Endodermal cell (in vitro differentiated cells): Measurements from ENCODE around the gene CRIP1. TPM values are rescaled to one million over a fixed set of nuclear protein-coding genes. Genes with fewer than 3 reads are reported as not detected.
A peak's percentile ranks its signal among the peaks of the same experiment; 100 is the strongest.

ENCODE experiments used
- DNase-seq: peaks from one replicate; pipeline ENCODE4 v3.0.0-alpha.2; 2017
- H3K27ac ChIP-seq: 2 replicates; pipeline ENCODE4 v1.5.1; 2013; ENCODE audit warnings: mild to moderate bottlenecking, low read depth, low read length, moderate library complexity
- H3K27me3 ChIP-seq: 2 replicates; pipeline ENCODE4 v1.6.1; 2013; ENCODE audit warnings: mild to moderate bottlenecking, low read length, moderate library complexity; ENCODE audit not compliant: insufficient read depth, control insufficient read depth, poor library complexity, severe bottlenecking
- H3K36me3 ChIP-seq: 2 replicates; pipeline ENCODE4 v1.7.0; 2013; ENCODE audit warnings: mild to moderate bottlenecking, low read length, moderate library complexity; ENCODE audit not compliant: control insufficient read depth, insufficient read depth
- H3K4me1 ChIP-seq: one replicate; pipeline ENCODE4 v1.7.0; 2013; ENCODE audit warnings: low read length; ENCODE audit not compliant: control insufficient read depth, insufficient read depth
- H3K4me3 ChIP-seq: 2 replicates; pipeline ENCODE4 v1.5.1; 2013; ENCODE audit warnings: mild to moderate bottlenecking, low read length, moderate library complexity
- H3K9ac ChIP-seq: 2 replicates; pipeline ENCODE4 v1.6.1; 2013; ENCODE audit warnings: mild to moderate bottlenecking, low read length, moderate library complexity; ENCODE audit not compliant: poor library complexity, severe bottlenecking; ENCODE audit errors: extremely low read depth
- H3K9me3 ChIP-seq: 2 replicates; pipeline ENCODE4 v1.6.1; 2013; ENCODE audit warnings: mild to moderate bottlenecking, low read length, moderate library complexity; ENCODE audit not compliant: control insufficient read depth
- H3K27ac Mint-ChIP-seq: 2 replicates; pipeline ENCODE4 v1.8.0; 2020; ENCODE audit warnings: mixed read lengths
- H3K27me3 Mint-ChIP-seq: 2 replicates; pipeline ENCODE4 v1.8.0; 2021; ENCODE audit warnings: mild to moderate bottlenecking, mixed read lengths; ENCODE audit not compliant: insufficient read depth
- H3K36me3 Mint-ChIP-seq: 2 replicates; pipeline ENCODE4 v1.8.0; 2020; ENCODE audit warnings: low read depth, mixed read lengths
- H3K4me1 Mint-ChIP-seq: 2 replicates; pipeline ENCODE4 v1.8.0; 2020; ENCODE audit warnings: mixed read lengths
- H3K4me3 Mint-ChIP-seq: 2 replicates; pipeline ENCODE4 v1.8.0; 2020; ENCODE audit warnings: mild to moderate bottlenecking, moderate library complexity, mixed read lengths
- H3K9me3 Mint-ChIP-seq: 2 replicates; pipeline ENCODE4 v1.8.0; 2020; ENCODE audit warnings: mild to moderate bottlenecking, mixed read lengths
- WGBS, 2 experiments: methylation state at CpG; one replicate each; pipeline versions ENCODE4 v1.1.5 to v1.1.7; 2013; ENCODE audit warnings: missing lambda C conversion rate in 2 of 2, mixed read lengths in 1 of 2; ENCODE audit not compliant: insufficient coverage in 1 of 2, insufficient read length in 1 of 2; 5-methylcytosine and 5-hydroxymethylcytosine counted together
- total RNA-seq, 2 donors: library from RNA; stranded (reverse); fragmentation: NEBNext Ultra II Directional in 1 of 2; extraction: Animal tissue kit (Norgen Biotek cat#: 25700) in 1 of 2; gene quantifications; 2 replicates in 1 of 2; 3 replicates in 1 of 2; pipeline ENCODE4 v1.2.1, GENCODE V29; 2021
- TF ChIP-seq, protein P1 (sequence below): fragments of 200-600 bp; sonication (generic); conservative IDR thresholded peaks from 2 replicates; pipeline ENCODE4 v1.5.0; 2021; ENCODE audit warnings: antibody characterized with exemption, mild to moderate bottlenecking

The CRIP1 gene
- total RNA-seq, 2 donors from 2014 or later = 7.0 to 47.1 TPM

DNA sequence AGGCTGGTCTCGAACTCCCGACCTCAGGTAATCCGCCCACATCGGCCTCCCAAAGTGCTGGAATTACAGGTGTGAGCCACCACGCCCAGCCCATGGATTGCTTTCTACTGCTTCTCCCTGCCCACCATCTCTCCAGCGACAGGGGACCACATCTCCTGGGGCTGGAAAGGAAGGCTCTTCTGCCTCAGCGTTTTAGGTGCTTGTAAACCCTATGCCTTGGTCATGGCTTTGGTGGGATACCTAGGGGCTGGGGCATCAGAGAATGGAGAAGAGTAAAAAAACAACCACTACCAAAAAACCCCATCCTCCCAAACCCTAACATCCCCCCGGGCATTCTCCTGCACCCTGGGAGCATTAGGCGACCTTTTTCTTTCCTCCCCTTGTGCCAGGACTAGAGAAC lies 38.6 kb downstream of the CRIP1 start:
- Mint-ChIP-seq H3K4me3 (peak overlapping the region; percentile 42), H3K27ac (no peak overlapping the region), H3K9me3 (peaks cover 1% of the 10 kb centered on the region), H3K36me3 (no peaks in the 10 kb centered on the region), H3K27me3 (peaks cover 57% of the 10 kb centered on the region), H3K4me1 (no peaks in the 10 kb centered on the region)
- Histone ChIP-seq H3K27me3 (peaks cover 51% of the 10 kb centered on the region), H3K36me3 (no peaks in the 10 kb centered on the region), H3K4me3 (no peak overlapping the region), H3K27ac (no peak overlapping the region), H3K9ac (no peak overlapping the region), H3K9me3 (no peaks in the 10 kb centered on the region), H3K4me1 (no peaks in the 10 kb centered on the region)
- DNase-seq = no peak
- TF ChIP-seq, protein P1, sequence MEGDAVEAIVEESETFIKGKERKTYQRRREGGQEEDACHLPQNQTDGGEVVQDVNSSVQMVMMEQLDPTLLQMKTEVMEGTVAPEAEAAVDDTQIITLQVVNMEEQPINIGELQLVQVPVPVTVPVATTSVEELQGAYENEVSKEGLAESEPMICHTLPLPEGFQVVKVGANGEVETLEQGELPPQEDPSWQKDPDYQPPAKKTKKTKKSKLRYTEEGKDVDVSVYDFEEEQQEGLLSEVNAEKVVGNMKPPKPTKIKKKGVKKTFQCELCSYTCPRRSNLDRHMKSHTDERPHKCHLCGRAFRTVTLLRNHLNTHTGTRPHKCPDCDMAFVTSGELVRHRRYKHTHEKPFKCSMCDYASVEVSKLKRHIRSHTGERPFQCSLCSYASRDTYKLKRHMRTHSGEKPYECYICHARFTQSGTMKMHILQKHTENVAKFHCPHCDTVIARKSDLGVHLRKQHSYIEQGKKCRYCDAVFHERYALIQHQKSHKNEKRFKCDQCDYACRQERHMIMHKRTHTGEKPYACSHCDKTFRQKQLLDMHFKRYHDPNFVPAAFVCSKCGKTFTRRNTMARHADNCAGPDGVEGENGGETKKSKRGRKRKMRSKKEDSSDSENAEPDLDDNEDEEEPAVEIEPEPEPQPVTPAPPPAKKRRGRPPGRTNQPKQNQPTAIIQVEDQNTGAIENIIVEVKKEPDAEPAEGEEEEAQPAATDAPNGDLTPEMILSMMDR = no peak
- 63 to 84% methylated on average over 5 to 8 of the region's 9 CpGs for WGBS, 2 experiments

DNA sequence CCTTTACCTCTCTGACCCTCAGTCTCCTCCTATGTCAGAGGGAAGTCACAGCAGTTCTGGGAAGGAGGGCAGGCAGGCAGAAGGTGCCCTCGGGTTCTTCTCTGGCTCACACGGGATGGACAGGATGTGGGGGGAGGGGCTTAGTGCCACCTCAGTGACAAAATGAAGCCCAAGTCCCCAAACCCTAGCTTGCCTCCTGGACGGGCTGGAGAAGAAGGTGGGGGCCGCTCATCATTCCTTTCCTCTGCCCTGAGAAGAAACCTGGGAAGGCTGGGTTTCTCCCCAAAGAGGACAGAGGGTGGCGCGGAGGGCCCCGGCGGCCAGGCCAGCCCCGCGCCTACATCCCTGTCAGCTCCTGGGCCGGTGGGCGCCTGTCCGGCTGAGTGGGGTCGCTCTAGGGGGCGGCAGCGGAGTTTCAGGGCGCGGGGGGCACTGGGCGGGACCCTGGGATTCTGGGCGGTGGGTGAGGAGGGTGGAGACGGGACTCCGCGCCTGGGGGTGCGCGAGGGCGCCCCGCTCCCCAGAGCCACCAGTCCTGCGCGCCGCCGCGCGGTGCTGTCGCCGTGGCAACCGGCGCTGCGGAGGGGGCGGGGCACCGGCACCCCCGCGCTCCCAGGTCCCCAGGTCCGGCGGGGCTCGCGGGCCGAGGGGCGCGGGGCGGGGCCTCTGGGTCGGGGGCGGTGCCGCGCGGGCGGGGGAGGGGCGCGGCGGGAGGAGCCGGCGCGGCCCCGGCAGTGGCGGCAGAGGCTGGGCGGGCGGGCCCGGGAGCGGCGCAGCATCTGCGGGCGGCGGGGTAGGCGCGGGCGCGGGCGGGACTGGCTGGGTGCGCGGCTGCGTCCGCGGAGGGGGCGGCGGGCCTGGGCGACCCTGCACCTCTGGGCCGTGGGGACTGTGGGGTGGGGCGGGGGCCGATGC lies 39.4 kb downstream of the CRIP1 start, which contains the start of gene TMEM121:
TMEM121 (plus strand) TSS at position 723 of the 915 bp plus-strand sequence. CDS start 2,252 bp downstream, outside the sequence.
- peaks cover 57% of the 10 kb centered on the region for H3K27me3 Mint-ChIP-seq
- no peak within 1 kb of the TSS for H3K4me3 ChIP-seq
- H3K9me3 Mint-ChIP-seq = no peaks in the 10 kb centered on the region
- no peaks in the 10 kb centered on the region for H3K4me1 Mint-ChIP-seq
- TF ChIP-seq, protein P1 = no peak
- H3K4me1 ChIP-seq = no peaks in the 10 kb centered on the region
- H3K36me3 ChIP-seq = no peaks in the 10 kb centered on the region
- H3K4me3 Mint-ChIP-seq = peak within 1 kb of the TSS; percentile 42
- H3K27me3 ChIP-seq = peaks cover 50% of the 10 kb centered on the region
- H3K36me3 Mint-ChIP-seq = no peaks in the 10 kb centered on the region
- peak; percentile 76 for DNase-seq
- H3K9ac ChIP-seq = no peak within 1 kb of the TSS
- H3K27ac ChIP-seq = no peak within 1 kb of the TSS
- WGBS, 2 experiments = 6 to 16% methylated on average over 27 to 83 of the region's 88 CpGs
- H3K9me3 ChIP-seq = no peaks in the 10 kb centered on the region
- H3K27ac Mint-ChIP-seq = no peak within 1 kb of the TSS

GRCh38 chr14:105526776-105527380 lies 40.2 kb downstream of the CRIP1 start:
- WGBS, 2 experiments = 17 to 34% methylated on average over 7 to 48 of the region's 48 CpGs
- Mint-ChIP-seq H3K27ac (no peak overlapping the region), H3K9me3 (no peaks in the 10 kb centered on the region), H3K36me3 (no peaks in the 10 kb centered on the region), H3K4me1 (no peaks in the 10 kb centered on the region), H3K27me3 (peaks cover 54% of the 10 kb centered on the region), H3K4me3 (peak overlapping the region; percentile 33)
- TF ChIP-seq, protein P1 = no peak
- H3K4me3 ChIP-seq = no peak overlapping the region
- no peak overlapping the region for H3K27ac ChIP-seq
- no peak for DNase-seq
- no peaks in the 10 kb centered on the region for H3K36me3 ChIP-seq
- H3K9ac ChIP-seq = no peak overlapping the region
- no peaks in the 10 kb centered on the region for H3K4me1 ChIP-seq
- H3K9me3 ChIP-seq = no peaks in the 10 kb centered on the region
- peaks cover 50% of the 10 kb centered on the region for H3K27me3 ChIP-seq
